ENCODE measurements around the gene ACSS1.

- TF ChIP-seq NFE2L1 (CRISPR knock-in tag; IDR thresholded peaks at IDR 0.05) = no peak
- TF ChIP-seq ZNF219 (CRISPR knock-in tag; IDR thresholded peaks at IDR 0.05; ENCODE audit: borderline replicate concordance) = no peak
Measured at GRCh38 chr20:24970754-24971153, 87.2 kb downstream of the ACSS1 start.

Data from WTC11 (cell line).